ENCODE results near the gene SORBS2. TPM values are rescaled to one million over a fixed set of nuclear protein-coding genes. Genes with fewer than 3 reads are reported as not detected.

SORBS2 gene
- total and polyA plus RNA-seq, 2 of the 8 experiments (the other 6 are each of a cell fraction or from before 2014, with no cell fraction given) = 73.0 to 87.1 TPM

GRCh38 chr4:185564349-185564748 lies 247.6 kb downstream of the SORBS2 start:
- H4K5ac ChIP-seq (ENCODE audit: insufficient read length, low read depth, low read length) = no peak overlapping the region
- no peak overlapping the region for H3K14ac ChIP-seq (ENCODE audit: insufficient read length)
- H2BK12ac ChIP-seq (ENCODE audit: low read depth, low read length) = no peak overlapping the region
- no peak overlapping the region for H2BK5ac ChIP-seq (ENCODE audit: low read depth, low read length)
- no peak overlapping the region for H2AK5ac ChIP-seq (ENCODE audit: low read depth, low read length)
- H2BK15ac ChIP-seq (ENCODE audit: low read length) = no peak overlapping the region
- no peak overlapping the region for H3K56ac ChIP-seq (replicated peaks; ENCODE audit: insufficient read length, low read depth, low read length)
- 94% methylated on average over 3 of the region's 3 CpGs; no CpG with 5 or more reads in 1 of the 2 experiments for WGBS, 2 experiments (ENCODE audit: extremely low coverage in 1 of 2, insufficient coverage in 1 of 2, insufficient read length in 1 of 2, insufficient replicate concordance in 2 of 2, low coverage in 1 of 2, low lambda C conversion rate in 2 of 2, missing lambda C conversion rate in 1 of 2)
- H3K27ac ChIP-seq (ENCODE audit: low read depth, low read length) = no peak overlapping the region
- H3K4me3 ChIP-seq (ENCODE audit: extremely low read depth in 1 of 4, insufficient read depth in 2 of 4, low read depth in 3 of 4, low read length in 4 of 4) = no peak overlapping the region
- CTCF ChIA-PET (ENCODE audit: partially characterized antibody) = no interaction called here
- peaks cover 0 to 3% (median under 1%) of the 10 kb centered on the region in 4 experiments; a peak in 1 of 7 replicates for H3K4me1 ChIP-seq (replicated peaks in 1 of 4; ENCODE audit: control insufficient read depth in 3 of 4, insufficient read depth in 4 of 4, low read length in 3 of 4)
- H2BK120ac ChIP-seq (replicated peaks; ENCODE audit: low read depth, low read length) = no peak overlapping the region
- H3K18ac ChIP-seq (ENCODE audit: extremely low read depth, low read length) = no peak overlapping the region
- no peaks in the 10 kb centered on the region for H4K20me1 ChIP-seq (replicated peaks in 1 of 2; ENCODE audit: control insufficient read depth in 1 of 2, insufficient read depth in 2 of 2, low read length in 2 of 2)
- no peak overlapping the region for H3K4ac ChIP-seq (replicated peaks; ENCODE audit: insufficient read length, low read depth, low read length)
- POLR2A ChIA-PET (ENCODE audit: partially characterized antibody) = no interaction called here
- no peak for DNase-seq (ENCODE audit: low read depth in 1 of 2, low spot score in 2 of 2)
- H3K23me2 ChIP-seq (ENCODE audit: low read depth, low read length) = no peaks in the 10 kb centered on the region
- 0 out of 7 replicates have a peak, but pooled peaks cover 0 to 3% (median 0%) of the 10 kb centered on the region in 4 experiments for H3K27me3 ChIP-seq (replicated peaks in 1 of 4; ENCODE audit: control insufficient read depth in 3 of 4, extremely low read depth in 1 of 4, insufficient read depth in 3 of 4, low read length in 3 of 4)
- no peak overlapping the region for H4K8ac ChIP-seq (ENCODE audit: extremely low read depth, insufficient read depth, low read length)
- H3K79me2 ChIP-seq (ENCODE audit: control insufficient read depth in 1 of 2, insufficient read depth in 2 of 2, low read length in 2 of 2) = no peaks in the 10 kb centered on the region
- no peaks in the 10 kb centered on the region for H3K79me1 ChIP-seq (ENCODE audit: low read depth, low read length)
- FAIRE-seq = no peak
- H3K9me3 ChIP-seq (ENCODE audit: insufficient read depth in 2 of 2, low read depth in 1 of 2, low read length in 1 of 2) = peaks cover 9% of the 10 kb centered on the region in 2 experiments; a peak in 3 of 4 replicates
- H3K9ac ChIP-seq (replicated peaks in 1 of 4; ENCODE audit: extremely low read depth in 1 of 4, low read depth in 3 of 4, low read length in 3 of 4) = no peak overlapping the region
- H4K91ac ChIP-seq (replicated peaks; ENCODE audit: insufficient read length, low read length) = no peak overlapping the region
- H3K36me3 ChIP-seq (ENCODE audit: control insufficient read depth in 2 of 4, insufficient read depth in 4 of 4, low read length in 3 of 4) = no peaks in the 10 kb centered on the region
- H3K4me2 ChIP-seq (ENCODE audit: insufficient read depth in 1 of 2, low read depth in 2 of 2, low read length in 2 of 2) = no peak overlapping the region
- H3K23ac ChIP-seq (ENCODE audit: insufficient read length) = no peak overlapping the region
- no peak overlapping the region for H2BK20ac ChIP-seq (ENCODE audit: low read length)
- no peak overlapping the region for H2AFZ ChIP-seq (ENCODE audit: low read length)
- TF ChIP-seq RXRA (IDR thresholded peaks at IDR 0.05; ENCODE audit: insufficient read depth, low read depth, low read length) (no peak), CHD2 (IDR thresholded peaks at IDR 0.05; ENCODE audit: low read length) (no peak), POU5F1 (IDR thresholded peaks at IDR 0.05; ENCODE audit: low read depth, low read length) (no peak), BACH1 (IDR thresholded peaks at IDR 0.05; ENCODE audit: low read length) (no peak), EZH2 (IDR thresholded peaks at IDR 0.05; ENCODE audit: low read depth, low read length, severe bottlenecking) (no peak), CTBP2 (IDR thresholded peaks at IDR 0.05; ENCODE audit: borderline replicate concordance, insufficient read depth, insufficient read length, low read length) (no peak), EP300 (IDR thresholded peaks at IDR 0.05; ENCODE audit: borderline replicate concordance in 1 of 2, low read depth in 2 of 2, low read length in 2 of 2) (no peak), CBX5 (IDR thresholded peaks at IDR 0.05; ENCODE audit: low read depth, low read length) (no peak), CTCF (IDR thresholded peaks at IDR 0.05; ENCODE audit: control extremely low read depth in 1 of 3, insufficient read depth in 1 of 3, low read depth in 1 of 3, low read length in 3 of 3) (no peak), CHD1 (IDR thresholded peaks at IDR 0.05; ENCODE audit: low read depth, low read length) (no peak), KDM1A (IDR thresholded peaks at IDR 0.05; ENCODE audit: borderline replicate concordance, low read length) (no peak)
